ENCODE data around the gene SMARCA4.

- TF ChIP-seq CTCF (IDR thresholded peaks at IDR 0.05) (no peak), POLR2A (IDR thresholded peaks at IDR 0.05) (no peak)
These were observed 62.2 kb downstream of the SMARCA4 start for GRCh38 chr19:11023016-11023415.
